Measurements from ENCODE around the gene FILIP1L. TPM values are rescaled to one million over a fixed set of nuclear protein-coding genes. Genes with fewer than 3 reads are reported as not detected.

FILIP1L gene
- total RNA-seq, 2 experiments from 2014 or later, result not detected

DNA sequence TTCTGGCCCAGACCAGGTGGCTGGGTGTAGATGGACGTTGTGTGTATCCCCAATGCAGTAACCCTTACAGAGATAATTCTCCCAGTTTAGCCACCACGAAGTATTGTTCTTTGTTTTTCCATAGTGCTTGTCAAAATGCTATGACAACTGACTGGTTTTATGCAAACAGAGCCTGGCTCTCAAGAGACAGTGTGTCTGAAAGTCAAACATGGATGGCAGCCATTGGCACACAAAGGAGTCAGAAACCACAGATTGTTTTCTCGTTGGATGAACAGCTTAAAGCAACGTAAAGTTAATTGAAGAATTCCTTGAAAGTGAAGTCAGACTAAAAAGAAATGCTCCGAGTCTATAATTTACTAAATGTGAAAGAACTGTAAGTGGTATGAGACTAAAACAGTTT is 91.2 kb downstream of the FILIP1L start:
- H3K4me2 ChIP-seq (ENCODE audit: low read length), result no peak overlapping the region
- H3K79me2 ChIP-seq (ENCODE audit: insufficient read depth, low read depth, low read length), result no peaks in the 10 kb centered on the region
- BruUV-seq (replicated peaks), result no TSS peak
- no peaks in the 10 kb centered on the region for H3K36me3 ChIP-seq (ENCODE audit: insufficient read depth, low read length)
- ChIA-PET POLR2A (no interaction called here), CTCF (ENCODE audit: unreplicated experiment) (no interaction called here)
- H2AFZ ChIP-seq (ENCODE audit: low read length), result no peak overlapping the region
- H4K20me1 ChIP-seq (ENCODE audit: insufficient read depth, low read length), result no peaks in the 10 kb centered on the region
- H3K27ac ChIP-seq (ENCODE audit: low read depth, low read length, poor library complexity, severe bottlenecking), result no peak overlapping the region
- no peak overlapping the region for H3K4me3 ChIP-seq (ENCODE audit: low read depth, low read length, poor library complexity, severe bottlenecking)
- no peaks in the 10 kb centered on the region for H3K9me2 ChIP-seq (ENCODE audit: insufficient read depth, low read length)
- intact Hi-C loops (cut with micrococcal nuclease; ENCODE audit: unreplicated experiment), result no loop called here
- DNase-seq (ENCODE audit: low spot score), result no peak
- no peaks in the 10 kb centered on the region for H3K4me1 ChIP-seq (ENCODE audit: insufficient read depth, low read length, poor library complexity, severe bottlenecking)
- TF ChIP-seq, protein P1, sequence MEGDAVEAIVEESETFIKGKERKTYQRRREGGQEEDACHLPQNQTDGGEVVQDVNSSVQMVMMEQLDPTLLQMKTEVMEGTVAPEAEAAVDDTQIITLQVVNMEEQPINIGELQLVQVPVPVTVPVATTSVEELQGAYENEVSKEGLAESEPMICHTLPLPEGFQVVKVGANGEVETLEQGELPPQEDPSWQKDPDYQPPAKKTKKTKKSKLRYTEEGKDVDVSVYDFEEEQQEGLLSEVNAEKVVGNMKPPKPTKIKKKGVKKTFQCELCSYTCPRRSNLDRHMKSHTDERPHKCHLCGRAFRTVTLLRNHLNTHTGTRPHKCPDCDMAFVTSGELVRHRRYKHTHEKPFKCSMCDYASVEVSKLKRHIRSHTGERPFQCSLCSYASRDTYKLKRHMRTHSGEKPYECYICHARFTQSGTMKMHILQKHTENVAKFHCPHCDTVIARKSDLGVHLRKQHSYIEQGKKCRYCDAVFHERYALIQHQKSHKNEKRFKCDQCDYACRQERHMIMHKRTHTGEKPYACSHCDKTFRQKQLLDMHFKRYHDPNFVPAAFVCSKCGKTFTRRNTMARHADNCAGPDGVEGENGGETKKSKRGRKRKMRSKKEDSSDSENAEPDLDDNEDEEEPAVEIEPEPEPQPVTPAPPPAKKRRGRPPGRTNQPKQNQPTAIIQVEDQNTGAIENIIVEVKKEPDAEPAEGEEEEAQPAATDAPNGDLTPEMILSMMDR (conservative IDR thresholded peaks at IDR 0.05; ENCODE audit: low read length), result no peak
- TF ChIP-seq EZH2phosphoT487 (IDR thresholded peaks at IDR 0.05; ENCODE audit: borderline replicate concordance, low read depth, low read length), result no peak
- H3K9me3 ChIP-seq (ENCODE audit: low read length), result no peaks in the 10 kb centered on the region

- BruUV-seq (replicated peaks), result no TSS peak
- H3K4me2 ChIP-seq (ENCODE audit: low read length), result no peak overlapping the region
- H3K4me1 ChIP-seq (ENCODE audit: insufficient read depth, low read length, poor library complexity, severe bottlenecking), result no peaks in the 10 kb centered on the region
- H3K9me2 ChIP-seq (ENCODE audit: insufficient read depth, low read length), result no peaks in the 10 kb centered on the region
- no peaks in the 10 kb centered on the region for H3K36me3 ChIP-seq (ENCODE audit: insufficient read depth, low read length)
- no peak overlapping the region for H3K4me3 ChIP-seq (ENCODE audit: low read depth, low read length, poor library complexity, severe bottlenecking)
- intact Hi-C loops (cut with micrococcal nuclease; ENCODE audit: unreplicated experiment), result no loop called here
- TF ChIP-seq, protein P1 (conservative IDR thresholded peaks at IDR 0.05; ENCODE audit: low read length), result no peak
- no peak for TF ChIP-seq EZH2phosphoT487 (IDR thresholded peaks at IDR 0.05; ENCODE audit: borderline replicate concordance, low read depth, low read length)
- POLR2A ChIA-PET, result no interaction called here
- H4K20me1 ChIP-seq (ENCODE audit: insufficient read depth, low read length), result no peaks in the 10 kb centered on the region
- H2AFZ ChIP-seq (ENCODE audit: low read length), result no peak overlapping the region
- no peak for DNase-seq (ENCODE audit: low spot score)
- no peaks in the 10 kb centered on the region for H3K9me3 ChIP-seq (ENCODE audit: low read length)
- CTCF ChIA-PET (ENCODE audit: unreplicated experiment), result no interaction called here
- no peaks in the 10 kb centered on the region for H3K79me2 ChIP-seq (ENCODE audit: insufficient read depth, low read depth, low read length)
- no peak overlapping the region for H3K27ac ChIP-seq (ENCODE audit: low read depth, low read length, poor library complexity, severe bottlenecking)
These were observed 91.8 kb downstream of the FILIP1L start for GRCh38 chr3:100022506-100022905.

DNA sequence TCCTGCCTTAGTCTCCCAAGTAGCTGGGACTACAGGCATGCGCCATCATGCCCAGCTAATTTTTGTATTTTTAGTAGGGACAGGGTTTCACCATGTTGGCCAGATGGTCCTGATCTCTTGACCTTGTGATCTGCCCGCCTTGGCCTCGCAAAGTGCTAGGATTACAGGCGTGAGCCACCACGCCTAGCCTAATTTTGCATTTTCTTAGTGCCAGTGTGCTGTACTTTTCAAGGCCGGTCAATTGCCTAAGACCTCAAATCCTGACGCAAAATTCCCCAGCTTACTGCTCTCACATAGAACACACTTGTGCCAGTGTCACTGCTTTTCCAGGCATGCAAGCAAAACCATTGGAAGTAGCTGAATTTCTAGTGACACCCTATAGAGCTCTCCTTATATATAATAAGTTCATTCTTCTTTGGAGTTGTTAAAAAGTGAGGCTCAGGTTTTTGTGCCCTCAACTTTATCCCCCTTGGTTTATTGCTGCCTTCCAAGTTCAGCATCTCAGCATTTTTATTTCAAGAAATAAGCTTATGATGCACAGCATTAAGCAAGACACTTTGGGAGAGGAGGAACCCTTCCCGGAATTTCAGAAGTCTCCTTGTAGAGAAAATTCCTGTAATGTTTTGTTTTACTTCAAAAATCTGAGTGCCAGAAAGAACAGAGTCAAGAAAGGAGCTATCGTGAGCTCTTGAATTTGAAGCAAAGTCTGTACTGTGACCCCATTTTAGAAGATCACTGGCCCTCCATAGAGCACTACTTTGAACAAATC is 93.2 kb downstream of the FILIP1L start:
- Histone ChIP-seq H2AFZ (ENCODE audit: low read length) (no peak overlapping the region), H4K20me1 (ENCODE audit: insufficient read depth, low read length) (no peaks in the 10 kb centered on the region), H3K4me3 (ENCODE audit: low read depth, low read length, poor library complexity, severe bottlenecking) (no peak overlapping the region), H3K36me3 (ENCODE audit: insufficient read depth, low read length) (no peaks in the 10 kb centered on the region), H3K79me2 (ENCODE audit: insufficient read depth, low read depth, low read length) (no peaks in the 10 kb centered on the region), H3K27ac (ENCODE audit: low read depth, low read length, poor library complexity, severe bottlenecking) (no peak overlapping the region), H3K4me1 (ENCODE audit: insufficient read depth, low read length, poor library complexity, severe bottlenecking) (no peaks in the 10 kb centered on the region), H3K9me3 (ENCODE audit: low read length) (no peaks in the 10 kb centered on the region), H3K9me2 (ENCODE audit: insufficient read depth, low read length) (no peaks in the 10 kb centered on the region), H3K4me2 (ENCODE audit: low read length) (no peak overlapping the region)
- no peak for DNase-seq (ENCODE audit: low spot score)
- intact Hi-C loops (cut with micrococcal nuclease; ENCODE audit: unreplicated experiment), result no loop called here
- BruUV-seq (replicated peaks), result no TSS peak
- CTCF ChIA-PET (ENCODE audit: unreplicated experiment), result no interaction called here
- POLR2A ChIA-PET, result interaction anchor here (0.6 to 1.1 kb wide), 5 partner anchors 14 to 968 kb away, joined by 3 to 4 read pairs (median 3); no protein-coding TSS in a partner anchor
- TF ChIP-seq, protein P1 (conservative IDR thresholded peaks at IDR 0.05; ENCODE audit: low read length), result no peak
- TF ChIP-seq EZH2phosphoT487 (IDR thresholded peaks at IDR 0.05; ENCODE audit: borderline replicate concordance, low read depth, low read length), result no peak
